GM12875 (cell line): ENCODE results near the gene BOLA3.

ENCODE experiments used
- H3K4me3 ChIP-seq: one replicate; pipeline ENCODE4 v1.5.1; 2011; ENCODE audit warnings: low read depth, low read length, control low read depth
- CTCF ChIP-seq: IDR thresholded peaks from 2 replicates; pipeline ENCODE4 v1.5.1; 2011; ENCODE audit warnings: low read depth, mild to moderate bottlenecking, control low read depth, inconsistent platforms, low read length, moderate library complexity, borderline replicate concordance; ENCODE audit not compliant: insufficient read depth

Gene BOLA3

GRCh38 chr2:74168739-74169138 is 21.0 kb upstream of the BOLA3 start:
- no peak overlapping the region for H3K4me3 ChIP-seq

GRCh38 chr2:74164761-74165160 is 17.0 kb upstream of the BOLA3 start:
- TF ChIP-seq CTCF: no peak
- no peak overlapping the region for H3K4me3 ChIP-seq

More at GRCh38 chr2:74168739-74169138, 21.0 kb upstream of the BOLA3 start:
- no peak for TF ChIP-seq CTCF

- TF ChIP-seq CTCF: no peak
- H3K4me3 ChIP-seq: no peak overlapping the region
Observed at GRCh38 chr2:74162951-74163350, 15.2 kb upstream of the BOLA3 start.

- no peak overlapping the region for H3K4me3 ChIP-seq
- no peak for TF ChIP-seq CTCF
Observed at GRCh38 chr2:74155830-74156229, 8.1 kb upstream of the BOLA3 start.

- no peak for TF ChIP-seq CTCF
Observed at GRCh38 chr2:74152954-74153353, 5.2 kb upstream of the BOLA3 start.

GRCh38 chr2:74149570-74150319 is 2.0 kb upstream of the BOLA3 start:
- H3K4me3 ChIP-seq: no peak overlapping the region
- TF ChIP-seq CTCF: no peak

More at GRCh38 chr2:74152954-74153353, 5.2 kb upstream of the BOLA3 start:
- H3K4me3 ChIP-seq: no peak overlapping the region

GRCh38 chr2:74149247-74149525 is 1.5 kb upstream of the BOLA3 start:
- no peak for TF ChIP-seq CTCF
- H3K4me3 ChIP-seq: no peak overlapping the region
